Trophoblast cell (in vitro differentiated cells and primary cell): ENCODE data around the gene COMMD10.

Experiments
- DNase-seq, 2 donors: peaks; one replicate each; pipeline ENCODE4 v3.0.0-alpha.2; 2016
- H2AFZ ChIP-seq: 2 replicates; pipeline ENCODE4 v1.6.1; 2013; ENCODE audit warnings: low read length, moderate library complexity, mild to moderate bottlenecking; ENCODE audit not compliant: insufficient read depth, poor library complexity
- H2AK5ac ChIP-seq: 2 replicates; pipeline ENCODE4 v1.6.1; 2013; ENCODE audit warnings: mild to moderate bottlenecking, low read length
- H2BK120ac ChIP-seq: 2 replicates; pipeline ENCODE4 v1.6.1; 2013; ENCODE audit warnings: low read length, mild to moderate bottlenecking, moderate library complexity; ENCODE audit not compliant: insufficient read depth, poor library complexity
- H2BK12ac ChIP-seq: 2 replicates; pipeline ENCODE4 v1.6.1; 2013; ENCODE audit warnings: mild to moderate bottlenecking, low read length, moderate library complexity
- H2BK5ac ChIP-seq: 2 replicates; pipeline ENCODE4 v1.6.1; 2013; ENCODE audit warnings: low read length, low read depth, moderate library complexity, mild to moderate bottlenecking; ENCODE audit not compliant: poor library complexity
- H3K14ac ChIP-seq: 2 replicates; pipeline ENCODE4 v1.6.1; 2013; ENCODE audit warnings: mild to moderate bottlenecking, low read length
- H3K18ac ChIP-seq: 2 replicates; pipeline ENCODE4 v1.6.1; 2013; ENCODE audit warnings: mild to moderate bottlenecking, low read length
- H3K23ac ChIP-seq: 2 replicates; pipeline ENCODE4 v1.6.1; 2013; ENCODE audit warnings: low read length
- H3K27ac ChIP-seq: 2 replicates; pipeline ENCODE4 v1.5.1; 2013; ENCODE audit warnings: low read depth, mild to moderate bottlenecking, inconsistent platforms, low read length, moderate library complexity
- H3K27me3 ChIP-seq: 2 replicates; pipeline ENCODE4 v1.6.1; 2013; ENCODE audit warnings: inconsistent platforms, mild to moderate bottlenecking, low read length, moderate library complexity; ENCODE audit not compliant: insufficient read depth
- H3K36me3 ChIP-seq, 2 experiments: 1 replicate in 1 of 2; 2 replicates in 1 of 2; pipeline ENCODE4 v1.6.1; 2013; ENCODE audit warnings: low read length in 2 of 2, mild to moderate bottlenecking in 2 of 2, moderate library complexity in 1 of 2; ENCODE audit not compliant: insufficient read depth in 2 of 2, control insufficient read depth in 1 of 2
- H3K4ac ChIP-seq: 2 replicates; pipeline ENCODE4 v1.6.1; 2013; ENCODE audit warnings: low read depth, mild to moderate bottlenecking, low read length, moderate library complexity
- H3K4me1 ChIP-seq, 2 experiments: 1 replicate in 1 of 2; 2 replicates in 1 of 2; pipeline ENCODE4 v1.6.1; 2013; ENCODE audit warnings: low read length in 2 of 2, mild to moderate bottlenecking in 2 of 2, moderate library complexity in 1 of 2; ENCODE audit not compliant: insufficient read depth in 2 of 2, control insufficient read depth in 1 of 2
- H3K4me2 ChIP-seq: 2 replicates; pipeline ENCODE4 v1.6.1; 2013; ENCODE audit warnings: inconsistent platforms, mild to moderate bottlenecking, low read length, moderate library complexity
- H3K4me3 ChIP-seq: 2 replicates; pipeline ENCODE4 v1.5.1; 2013; ENCODE audit warnings: mild to moderate bottlenecking, low read depth, low read length, inconsistent platforms
- H3K79me1 ChIP-seq: one replicate; pipeline ENCODE4 v1.6.1; 2013; ENCODE audit warnings: low read length
- H3K79me2 ChIP-seq: 2 replicates; pipeline ENCODE4 v1.6.1; 2013; ENCODE audit warnings: low read length, mild to moderate bottlenecking; ENCODE audit not compliant: control insufficient read depth, insufficient read depth, poor library complexity
- H3K9ac ChIP-seq: 2 replicates; pipeline ENCODE4 v1.6.1; 2013; ENCODE audit warnings: mild to moderate bottlenecking, low read length
- H3K9me3 ChIP-seq: 2 replicates; pipeline ENCODE4 v1.6.1; 2013; ENCODE audit warnings: low read depth, mild to moderate bottlenecking, control low read depth, inconsistent platforms, low read length; ENCODE audit not compliant: insufficient read depth
- H4K12ac ChIP-seq: 2 replicates; pipeline ENCODE4 v1.6.1; 2013; ENCODE audit warnings: low read depth, mild to moderate bottlenecking, low read length, moderate library complexity
- H4K8ac ChIP-seq: 2 replicates; pipeline ENCODE4 v1.6.1; 2013; ENCODE audit warnings: low read depth, mild to moderate bottlenecking, low read length, moderate library complexity
- H4K91ac ChIP-seq: one replicate; pipeline ENCODE4 v1.6.1; 2013; ENCODE audit warnings: low read depth, mild to moderate bottlenecking, low read length, moderate library complexity
- WGBS: extraction: QIAGEN DNeasy Blood & Tissue Kit; methylation state at CpG from one replicate; pipeline ENCODE4 v1.1.7; 2013; ENCODE audit warnings: missing lambda C conversion rate; ENCODE audit not compliant: insufficient read length, insufficient coverage; ENCODE audit errors: extremely low coverage; 5-methylcytosine and 5-hydroxymethylcytosine counted together

The COMMD10 gene

GRCh38 chr5:116297296-116297814 lies 212.5 kb downstream of the COMMD10 start:
- no peak overlapping the region for H2BK120ac ChIP-seq
- no peaks in the 10 kb centered on the region for H3K79me1 ChIP-seq
- H3K9me3 ChIP-seq, result no peaks in the 10 kb centered on the region
- no peak overlapping the region for H2AFZ ChIP-seq
- H3K27me3 ChIP-seq, result no peaks in the 10 kb centered on the region
- no CpG with 5 or more reads among the region's 5 CpGs for WGBS
- no peak overlapping the region for H3K14ac ChIP-seq
- H3K4me3 ChIP-seq, result no peak overlapping the region
- no peaks in the 10 kb centered on the region for H3K36me3 ChIP-seq
- no peak overlapping the region for H2AK5ac ChIP-seq
- H3K4ac ChIP-seq, result no peak overlapping the region
- H3K27ac ChIP-seq, result no peak overlapping the region
- H4K8ac ChIP-seq, result no peak overlapping the region
- no peak overlapping the region for H3K18ac ChIP-seq
- H4K91ac ChIP-seq, result no peak overlapping the region
- H2BK5ac ChIP-seq, result no peak overlapping the region
- H3K9ac ChIP-seq, result no peak overlapping the region
- H3K23ac ChIP-seq, result no peak overlapping the region
- no peaks in the 10 kb centered on the region for H3K79me2 ChIP-seq
- H2BK12ac ChIP-seq, result no peak overlapping the region
- no peak overlapping the region for H4K12ac ChIP-seq
- no peak for DNase-seq
- H3K4me2 ChIP-seq, result no peak overlapping the region
- H3K4me1 ChIP-seq, result no peaks in the 10 kb centered on the region

DNA sequence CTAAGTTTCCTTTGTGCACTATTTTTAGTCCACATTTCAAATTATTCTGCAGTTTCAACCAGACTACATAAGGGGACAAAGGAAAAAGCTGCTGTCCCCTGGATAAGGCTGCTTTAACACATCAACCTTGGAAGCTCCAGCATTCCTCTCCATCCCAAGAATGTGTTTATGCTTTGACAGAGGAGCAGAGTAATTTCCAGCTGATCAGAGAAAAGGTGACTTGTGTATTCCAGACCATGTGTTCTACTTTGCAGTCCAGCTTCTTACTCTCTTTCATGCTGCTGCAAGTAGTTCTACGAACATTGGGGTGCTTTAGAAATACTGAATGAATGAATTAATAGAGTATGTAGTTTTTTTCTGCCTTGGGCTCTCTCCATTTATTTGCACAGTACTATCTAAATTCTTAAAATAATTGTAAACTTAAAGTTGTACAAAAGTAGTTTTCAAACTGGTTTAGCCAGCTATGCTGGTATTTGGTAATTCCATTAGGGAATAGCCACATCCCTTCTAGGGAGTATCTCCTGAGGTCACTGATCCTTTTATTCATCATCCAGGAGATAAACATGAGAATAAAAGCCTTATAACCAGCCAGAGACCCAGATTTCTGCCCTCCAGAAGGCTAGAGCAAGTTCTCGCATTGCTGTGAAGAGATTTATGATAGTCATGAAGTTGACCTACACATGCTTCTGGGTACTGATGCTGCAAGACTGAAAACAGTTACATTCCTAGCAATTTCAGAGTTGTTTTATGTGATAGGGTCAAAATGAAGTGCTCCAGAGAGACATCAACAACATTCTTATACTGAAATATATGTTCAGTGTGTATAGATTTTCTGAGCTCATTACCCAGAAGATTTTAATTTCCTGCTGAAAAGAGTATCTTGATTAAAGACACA lies 215.2 kb downstream of the COMMD10 start:
- no peak overlapping the region for H3K18ac ChIP-seq
- no peak overlapping the region for H4K8ac ChIP-seq
- H3K79me1 ChIP-seq, result no peaks in the 10 kb centered on the region
- peak in 1 of 2 donors; percentile 90 for DNase-seq
- no peaks in the 10 kb centered on the region for H3K27me3 ChIP-seq
- no peak overlapping the region for H4K12ac ChIP-seq
- peaks cover 2% of the 10 kb centered on the region for H3K9me3 ChIP-seq
- no peak overlapping the region for H3K23ac ChIP-seq
- no peak overlapping the region for H3K4me3 ChIP-seq
- no CpG with 5 or more reads among the region's 2 CpGs for WGBS
- H2BK5ac ChIP-seq, result no peak overlapping the region
- no peak overlapping the region for H3K27ac ChIP-seq
- no peak overlapping the region for H3K4me2 ChIP-seq
- peaks cover 2 to 3% of the 10 kb centered on the region in 2 experiments for H3K36me3 ChIP-seq
- no peaks in the 10 kb centered on the region for H3K79me2 ChIP-seq
- H3K4ac ChIP-seq, result no peak overlapping the region
- H3K9ac ChIP-seq, result no peak overlapping the region
- H2AFZ ChIP-seq, result no peak overlapping the region
- H2BK12ac ChIP-seq, result no peak overlapping the region
- H3K14ac ChIP-seq, result no peak overlapping the region
- no peaks in the 10 kb centered on the region for H3K4me1 ChIP-seq
- H4K91ac ChIP-seq, result no peak overlapping the region
- H2BK120ac ChIP-seq, result no peak overlapping the region
- no peak overlapping the region for H2AK5ac ChIP-seq

DNA sequence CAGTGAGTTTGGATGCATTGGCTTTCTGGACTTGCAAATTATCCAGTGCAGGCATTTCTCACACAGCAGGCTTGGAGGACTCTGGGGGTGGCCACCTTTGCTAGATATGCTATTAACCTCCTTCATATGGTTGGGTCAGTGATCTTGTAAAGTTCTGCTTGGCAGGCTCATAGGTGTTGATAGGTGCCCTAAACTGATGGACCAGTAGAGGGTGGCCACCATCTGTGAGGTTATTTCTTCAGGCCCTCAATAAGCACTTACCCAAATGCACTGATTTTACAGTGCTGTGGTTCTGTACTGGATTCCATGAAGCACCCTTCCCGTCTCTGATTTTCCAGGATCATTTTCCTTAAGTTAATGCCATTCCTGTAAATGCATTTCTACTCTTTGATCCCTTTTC lies 216.3 kb downstream of the COMMD10 start:
- Histone ChIP-seq H3K27ac (no peak overlapping the region), H4K91ac (no peak overlapping the region), H3K18ac (no peak overlapping the region), H3K4me2 (no peak overlapping the region), H3K4me1 (no peaks in the 10 kb centered on the region), H2BK120ac (no peak overlapping the region), H4K12ac (no peak overlapping the region), H2BK12ac (no peak overlapping the region), H3K79me2 (no peaks in the 10 kb centered on the region), H3K27me3 (no peaks in the 10 kb centered on the region), H3K4me3 (no peak overlapping the region), H3K79me1 (no peaks in the 10 kb centered on the region), H3K36me3 (peaks cover 2 to 3% of the 10 kb centered on the region in 2 experiments), H3K9me3 (peaks cover 2% of the 10 kb centered on the region), H3K4ac (no peak overlapping the region), H3K14ac (no peak overlapping the region), H2AFZ (no peak overlapping the region), H2BK5ac (no peak overlapping the region), H3K23ac (no peak overlapping the region), H2AK5ac (no peak overlapping the region), H4K8ac (no peak overlapping the region), H3K9ac (no peak overlapping the region)
- no peak for DNase-seq
- no CpG with 5 or more reads among the region's 1 CpG for WGBS

DNA sequence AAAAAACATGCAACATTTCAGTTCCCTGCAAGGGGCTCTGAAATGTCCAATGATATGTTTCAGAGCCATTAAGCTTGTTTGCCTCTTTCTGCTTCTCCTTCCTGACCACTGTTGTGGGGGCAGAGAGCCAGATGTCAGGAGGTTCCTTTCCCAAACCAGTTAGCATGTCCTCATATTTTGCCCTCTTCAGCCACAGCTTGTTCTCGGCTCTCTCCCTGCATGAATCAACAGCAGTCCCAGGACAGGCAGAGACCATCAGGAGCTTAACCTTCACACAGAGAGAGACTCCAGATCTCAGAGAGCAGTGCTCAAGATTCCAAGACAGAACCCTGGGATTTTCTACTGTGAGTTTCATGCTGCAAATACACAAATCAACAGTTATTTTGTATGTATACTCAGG lies 218.5 kb downstream of the COMMD10 start:
- H3K18ac ChIP-seq, result no peak overlapping the region
- no CpG with 5 or more reads among the region's 1 CpG for WGBS

More for the DNA sequence above, 218.5 kb downstream of the COMMD10 start:
- no peak overlapping the region for H3K23ac ChIP-seq
- H3K27ac ChIP-seq, result no peak overlapping the region
- H2BK12ac ChIP-seq, result no peak overlapping the region
- peaks cover 2 to 3% of the 10 kb centered on the region in 2 experiments for H3K36me3 ChIP-seq
- H3K27me3 ChIP-seq, result no peaks in the 10 kb centered on the region
- no peak overlapping the region for H3K4ac ChIP-seq
- no peak overlapping the region for H3K4me2 ChIP-seq
- H2AFZ ChIP-seq, result no peak overlapping the region
- H3K4me3 ChIP-seq, result no peak overlapping the region
- no peak overlapping the region for H3K9ac ChIP-seq
- H3K9me3 ChIP-seq, result peaks cover 2% of the 10 kb centered on the region
- H4K8ac ChIP-seq, result no peak overlapping the region
- H3K79me2 ChIP-seq, result no peaks in the 10 kb centered on the region
- no peak overlapping the region for H2BK5ac ChIP-seq
- no peak overlapping the region for H2AK5ac ChIP-seq
- DNase-seq, result no peak
- H4K91ac ChIP-seq, result no peak overlapping the region
- no peak overlapping the region for H3K14ac ChIP-seq
- no peaks in the 10 kb centered on the region for H3K79me1 ChIP-seq
- no peak overlapping the region for H4K12ac ChIP-seq
- H3K4me1 ChIP-seq, result no peaks in the 10 kb centered on the region
- H2BK120ac ChIP-seq, result no peak overlapping the region
